Activated T-cell treated with anti-CD3 and anti-CD28 coated beads, Interleukin-2, amount 50 U/mL, for 4 hours (primary cell): ENCODE results near the gene ACSL3. TPM values are rescaled to one million over a fixed set of nuclear protein-coding genes. Genes with fewer than 3 reads are reported as not detected.
"Not testable (repeated sequence)": the region's sequence is repeated elsewhere in the genome, so short reads cannot be mapped to it uniquely, and the experiment has no call there.

Experiments
- ATAC-seq, 2 donors: fragments of 200-7000 bp; cut with Tn5 transposase; one replicate each; pipeline ENCODE4 v1.10.0; 2021
- DNase-seq: peaks from one replicate; pipeline ENCODE4 v3.0.0-alpha.2; 2020
- H3K27me3 Mint-ChIP-seq: one replicate; pipeline ENCODE4 v1.8.0; 2021; ENCODE audit warnings: low read depth, mixed read lengths
- H3K36me3 Mint-ChIP-seq: one replicate; pipeline ENCODE4 v1.8.0; 2022; ENCODE audit warnings: mixed read lengths; ENCODE audit not compliant: insufficient read depth
- H3K4me1 Mint-ChIP-seq: one replicate; pipeline ENCODE4 v1.8.0; 2021; ENCODE audit warnings: low read depth, mixed read lengths
- H3K4me3 Mint-ChIP-seq: one replicate; pipeline ENCODE4 v1.8.0; 2021; ENCODE audit warnings: mild to moderate bottlenecking, moderate library complexity, mixed read lengths
- H3K9me3 Mint-ChIP-seq: one replicate; pipeline ENCODE4 v1.8.0; 2021; ENCODE audit warnings: mixed read lengths
- total RNA-seq, 3 donors: library from RNA; stranded (reverse); gene quantifications; one replicate each; pipeline ENCODE4 v1.2.1, GENCODE V29; 2021

Gene ACSL3
- total RNA-seq, 3 donors from 2014 or later, result 29.9 to 36.6 (median 33.7) TPM

DNA sequence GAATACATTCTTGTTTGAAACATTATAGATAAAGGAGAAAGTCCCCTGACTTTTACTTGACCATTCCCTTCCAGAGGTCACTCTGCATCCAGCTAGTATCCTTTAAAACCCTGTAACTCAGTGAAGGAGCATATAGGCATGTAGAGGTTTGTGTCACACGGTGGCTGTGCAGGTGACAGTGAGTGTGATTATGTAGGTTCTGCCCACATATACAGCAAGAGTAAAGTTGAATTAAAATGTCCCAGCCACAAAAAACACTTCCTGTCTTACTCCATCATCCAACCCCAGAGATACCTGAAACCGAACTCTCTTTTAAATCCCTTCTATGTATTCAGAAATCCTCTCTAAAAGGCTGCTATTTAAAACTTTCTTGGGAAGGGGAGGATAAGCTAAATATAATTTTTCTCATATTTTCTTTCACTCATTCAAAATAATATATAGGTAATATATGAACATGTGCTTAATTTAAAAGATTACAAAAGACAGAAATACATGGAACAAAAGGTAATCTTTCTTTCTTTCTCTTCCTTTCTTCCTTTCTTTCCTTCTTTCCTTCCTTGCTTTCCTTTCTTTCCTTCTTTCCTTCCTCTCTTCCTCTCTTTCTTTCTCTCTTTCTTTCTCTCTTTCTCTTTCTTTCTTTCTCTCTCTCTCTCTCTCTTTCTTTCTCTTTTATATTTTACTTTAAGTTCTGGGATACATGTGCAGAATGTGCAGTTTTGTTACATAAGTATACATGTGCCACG, 20.6 kb upstream of the ACSL3 start:
- no peak for ATAC-seq
- Mint-ChIP-seq H3K4me1 (peaks cover 6% of the 10 kb centered on the region), H3K4me3 (no peak overlapping the region), H3K27me3 (peaks cover 19% of the 10 kb centered on the region), H3K9me3 (no peaks in the 10 kb centered on the region), H3K36me3 (no peaks in the 10 kb centered on the region)
- no peak for DNase-seq

DNA sequence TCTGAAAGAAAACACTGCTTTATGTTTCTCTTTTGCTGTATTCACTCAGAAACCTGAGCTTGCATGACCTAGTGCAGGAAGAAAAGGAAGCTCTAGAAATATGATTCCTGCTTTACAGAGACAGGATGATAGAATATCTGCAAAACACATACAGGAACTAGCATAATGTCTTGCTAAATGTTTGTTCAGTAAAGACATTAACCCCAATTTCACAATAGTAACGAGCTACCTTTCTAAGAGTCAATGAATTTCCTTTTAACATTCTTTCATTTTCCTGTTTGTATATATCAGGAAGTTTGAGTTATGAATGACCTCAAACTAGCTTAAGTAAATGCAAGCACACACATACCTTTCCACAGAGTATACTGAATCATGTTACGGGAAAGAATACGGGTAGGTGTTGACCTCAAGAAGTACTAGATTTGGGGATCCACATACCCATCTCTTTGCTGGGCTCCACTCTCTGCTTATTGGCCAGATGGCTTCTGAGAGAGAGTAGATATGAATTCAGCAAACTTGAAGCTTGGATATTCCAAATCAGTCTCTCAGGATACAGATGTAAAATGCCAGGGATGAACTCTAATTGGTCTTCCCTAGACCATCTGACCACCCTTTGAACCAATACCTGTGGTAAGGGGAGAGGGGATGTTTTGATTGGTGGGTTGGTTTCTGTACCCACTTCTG, 18.2 kb upstream of the ACSL3 start:
- H3K4me3 Mint-ChIP-seq, result no peak overlapping the region
- no peaks in the 10 kb centered on the region for H3K9me3 Mint-ChIP-seq
- ATAC-seq, result no peak
- H3K36me3 Mint-ChIP-seq, result no peaks in the 10 kb centered on the region
- H3K4me1 Mint-ChIP-seq, result peaks cover 6% of the 10 kb centered on the region
- no peak for DNase-seq
- peaks cover 18% of the 10 kb centered on the region for H3K27me3 Mint-ChIP-seq

DNA sequence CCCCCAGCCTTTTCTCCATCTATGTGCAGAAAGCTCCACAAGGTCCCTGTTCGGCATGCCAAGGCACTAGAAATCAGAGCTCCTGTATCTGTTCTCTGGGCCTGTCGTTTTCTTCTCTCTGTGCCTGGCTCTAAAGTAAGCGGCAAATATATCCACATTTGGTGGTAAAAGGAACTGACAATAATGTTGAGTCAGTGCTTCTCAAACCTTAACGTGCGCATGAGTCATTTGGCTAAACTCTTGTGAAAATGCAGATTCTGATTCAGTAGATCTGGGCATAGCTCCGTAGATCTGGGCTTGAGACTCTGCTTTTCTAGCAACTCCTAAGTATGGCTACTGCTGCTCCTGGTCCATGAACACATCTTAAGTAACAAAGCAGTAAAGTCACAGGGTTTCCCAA, 16.5 kb upstream of the ACSL3 start:
- no peak for ATAC-seq
- Mint-ChIP-seq H3K4me3 (no peak overlapping the region), H3K4me1 (peaks cover 6% of the 10 kb centered on the region)

DNA sequence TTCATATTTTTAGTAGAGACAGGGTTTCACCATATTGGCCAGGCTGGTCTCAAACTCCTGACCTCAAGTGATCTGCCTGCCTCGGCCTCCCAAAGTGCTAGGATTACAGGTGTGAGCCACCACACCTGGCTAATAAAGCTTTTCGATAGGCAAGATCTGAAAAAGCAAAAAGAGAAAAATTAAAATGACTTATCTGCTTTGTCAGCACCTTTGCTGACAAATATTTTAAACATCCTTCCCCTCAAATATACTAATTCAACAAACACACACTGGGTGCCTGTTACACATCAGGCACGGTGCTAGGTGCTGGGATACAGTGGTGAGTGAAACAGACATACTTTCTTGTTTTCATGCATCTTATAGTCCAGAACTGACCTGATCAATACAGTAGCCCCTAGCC, 15.5 kb upstream of the ACSL3 start:
- not testable (repeated sequence) for DNase-seq, H3K4me1 Mint-ChIP-seq, H3K9me3 Mint-ChIP-seq, ATAC-seq, H3K36me3 Mint-ChIP-seq, H3K4me3 Mint-ChIP-seq
- peaks cover 21% of the 10 kb centered on the region for H3K27me3 Mint-ChIP-seq

More for the DNA sequence above, 16.5 kb upstream of the ACSL3 start:
- H3K27me3 Mint-ChIP-seq, result peaks cover 18% of the 10 kb centered on the region
- DNase-seq, result no peak
- no peaks in the 10 kb centered on the region for H3K36me3 Mint-ChIP-seq
- H3K9me3 Mint-ChIP-seq, result no peaks in the 10 kb centered on the region

DNA sequence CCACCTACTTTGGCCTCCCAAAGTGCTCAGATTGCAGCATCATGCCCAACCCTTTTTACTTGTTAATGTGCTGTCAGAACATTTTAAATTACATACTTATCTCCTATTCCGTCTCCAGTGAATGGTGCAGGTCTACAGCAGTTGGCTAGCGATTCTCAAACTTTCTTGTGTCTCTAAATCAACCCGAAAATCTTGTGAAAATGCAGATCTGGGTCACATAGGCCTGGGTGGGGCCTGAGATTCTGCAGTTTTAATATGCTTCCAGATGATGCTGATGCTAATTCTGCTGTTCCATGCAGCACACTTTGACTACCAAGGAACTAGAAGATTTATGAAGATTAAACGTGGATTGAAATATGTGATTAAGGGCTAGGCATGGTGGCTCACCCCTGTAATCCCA, 14.8 kb upstream of the ACSL3 start:
- H3K36me3 Mint-ChIP-seq, result no peaks in the 10 kb centered on the region
- H3K4me1 Mint-ChIP-seq, result no peaks in the 10 kb centered on the region
- no peak overlapping the region for H3K4me3 Mint-ChIP-seq
- DNase-seq (no peak), ATAC-seq (no peak)
- H3K27me3 Mint-ChIP-seq, result peaks cover 16% of the 10 kb centered on the region
- no peaks in the 10 kb centered on the region for H3K9me3 Mint-ChIP-seq

DNA sequence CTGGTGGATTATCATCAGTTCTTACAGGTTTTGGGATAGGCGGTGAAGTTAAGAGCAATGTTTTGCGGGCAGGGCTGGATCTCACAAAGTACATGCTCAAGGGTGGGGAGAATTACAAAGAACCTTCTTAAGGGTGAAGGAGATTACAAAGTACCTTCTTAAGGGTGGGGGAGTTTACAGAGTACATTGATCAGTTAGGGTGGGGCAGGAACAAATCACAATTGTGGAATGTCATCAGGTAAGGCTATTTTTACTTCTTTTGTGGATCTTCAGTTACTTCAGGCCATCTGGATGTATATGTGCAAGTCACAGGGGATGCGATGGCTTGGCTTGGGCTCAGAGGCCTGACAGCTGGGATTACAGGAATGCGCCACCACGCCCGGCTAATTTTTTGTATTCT, 12.8 kb upstream of the ACSL3 start:
- H3K4me1 Mint-ChIP-seq, ATAC-seq, H3K4me3 Mint-ChIP-seq, DNase-seq, H3K9me3 Mint-ChIP-seq, H3K36me3 Mint-ChIP-seq: not testable (repeated sequence)
- H3K27me3 Mint-ChIP-seq, result peaks cover 14% of the 10 kb centered on the region

DNA sequence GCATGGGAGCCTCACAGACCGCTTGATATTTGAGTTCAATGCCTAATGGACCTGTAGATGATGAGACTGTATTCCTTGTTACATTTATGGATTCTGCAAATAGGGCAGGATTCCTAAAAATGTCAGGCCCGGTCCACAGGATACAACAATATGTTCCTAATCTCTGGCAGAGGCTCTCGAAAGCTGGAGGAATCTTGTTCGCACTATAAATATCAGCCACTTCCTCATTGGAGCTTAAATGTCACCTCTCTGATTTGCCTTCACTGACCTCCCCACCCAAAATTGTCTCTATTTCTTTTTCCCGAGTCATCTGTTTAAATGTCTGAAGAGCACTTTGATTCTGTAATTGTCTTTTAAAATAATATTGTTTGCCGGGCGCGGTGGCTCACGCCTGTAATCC, 12.0 kb upstream of the ACSL3 start:
- DNase-seq (no peak), ATAC-seq (no peak)
- Mint-ChIP-seq H3K36me3 (no peaks in the 10 kb centered on the region), H3K4me1 (no peaks in the 10 kb centered on the region), H3K4me3 (no peak overlapping the region), H3K9me3 (no peaks in the 10 kb centered on the region), H3K27me3 (peaks cover 10% of the 10 kb centered on the region)

DNA sequence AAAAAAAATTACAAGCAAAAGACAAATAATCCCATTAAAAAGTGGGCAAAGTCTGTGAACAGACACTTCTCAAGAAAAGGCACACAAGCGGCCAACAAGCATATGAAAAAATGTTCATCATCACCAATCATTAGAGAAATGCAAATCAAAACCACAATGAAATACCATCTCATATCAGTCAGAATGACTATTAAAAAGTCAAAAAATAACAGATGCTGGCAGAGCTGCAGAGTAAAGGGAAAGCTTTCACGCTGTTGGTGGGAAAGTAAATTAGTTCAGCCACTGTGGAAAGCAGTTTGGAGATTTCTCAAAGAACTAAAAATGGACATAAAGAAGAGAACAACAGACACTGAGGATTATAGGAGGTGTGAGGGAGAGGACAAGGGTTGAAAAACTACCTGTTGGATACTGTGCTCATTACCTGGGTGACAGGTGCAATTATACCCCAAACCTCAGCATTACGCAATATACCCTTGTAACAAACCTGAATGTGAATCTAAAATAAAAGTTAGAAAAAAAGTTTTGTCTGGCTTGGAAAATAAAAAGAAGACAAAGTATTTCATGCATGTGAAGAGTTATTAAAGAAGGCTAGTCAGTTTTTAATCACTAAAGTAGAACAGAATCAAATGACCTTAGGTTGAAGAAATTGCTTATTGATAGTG, 8.7 kb upstream of the ACSL3 start:
- DNase-seq (no peak), ATAC-seq (no peak)
- peaks cover 4% of the 10 kb centered on the region for H3K27me3 Mint-ChIP-seq
- no peaks in the 10 kb centered on the region for H3K4me1 Mint-ChIP-seq
- H3K4me3 Mint-ChIP-seq, result no peak overlapping the region
- no peaks in the 10 kb centered on the region for H3K9me3 Mint-ChIP-seq
- no peaks in the 10 kb centered on the region for H3K36me3 Mint-ChIP-seq

DNA sequence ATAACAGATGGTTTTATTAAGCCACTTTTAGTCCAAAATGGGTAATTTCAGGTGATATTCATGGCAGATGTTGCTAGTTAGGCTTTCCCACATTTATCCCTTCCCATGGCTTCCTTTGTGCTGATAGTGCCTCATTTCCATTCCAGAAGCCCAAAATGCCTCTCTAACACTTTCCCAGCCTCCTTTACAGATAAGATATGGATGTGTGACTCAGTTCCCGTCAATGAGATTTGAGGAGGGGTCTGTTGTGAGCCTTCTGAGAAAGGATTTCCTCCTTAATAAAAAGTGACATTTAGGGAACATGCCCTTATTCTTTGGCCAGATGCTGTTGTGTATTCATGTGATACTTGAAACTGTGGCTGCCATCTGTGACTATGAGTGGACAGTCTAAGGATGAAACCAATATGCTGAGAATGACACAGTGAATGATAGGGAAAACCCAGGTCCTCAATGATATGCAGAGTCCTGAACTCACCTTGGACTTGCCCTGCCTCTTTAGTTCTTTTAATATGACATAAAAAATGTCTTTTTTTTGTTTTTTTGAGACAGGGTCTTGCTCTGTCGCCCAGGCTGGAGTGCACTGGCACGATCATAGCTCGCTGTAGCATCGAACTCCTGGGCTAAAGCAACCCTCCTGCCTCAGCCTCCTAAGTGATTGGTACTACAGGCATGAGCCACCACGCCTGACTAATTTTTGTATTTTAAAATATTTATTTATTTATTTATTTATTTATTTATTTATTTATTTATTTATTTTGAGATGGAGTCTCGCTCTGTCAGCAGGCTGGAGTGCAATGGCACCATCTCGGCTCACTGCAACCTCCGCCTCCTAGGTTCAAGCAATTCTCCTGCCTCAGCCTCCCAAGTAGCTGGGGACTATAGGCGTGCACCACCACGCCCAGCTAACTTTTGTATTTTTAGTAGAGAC, 5.8 kb upstream of the ACSL3 start:
- H3K4me3 Mint-ChIP-seq, result no peak overlapping the region
- ATAC-seq, result no peak

DNA sequence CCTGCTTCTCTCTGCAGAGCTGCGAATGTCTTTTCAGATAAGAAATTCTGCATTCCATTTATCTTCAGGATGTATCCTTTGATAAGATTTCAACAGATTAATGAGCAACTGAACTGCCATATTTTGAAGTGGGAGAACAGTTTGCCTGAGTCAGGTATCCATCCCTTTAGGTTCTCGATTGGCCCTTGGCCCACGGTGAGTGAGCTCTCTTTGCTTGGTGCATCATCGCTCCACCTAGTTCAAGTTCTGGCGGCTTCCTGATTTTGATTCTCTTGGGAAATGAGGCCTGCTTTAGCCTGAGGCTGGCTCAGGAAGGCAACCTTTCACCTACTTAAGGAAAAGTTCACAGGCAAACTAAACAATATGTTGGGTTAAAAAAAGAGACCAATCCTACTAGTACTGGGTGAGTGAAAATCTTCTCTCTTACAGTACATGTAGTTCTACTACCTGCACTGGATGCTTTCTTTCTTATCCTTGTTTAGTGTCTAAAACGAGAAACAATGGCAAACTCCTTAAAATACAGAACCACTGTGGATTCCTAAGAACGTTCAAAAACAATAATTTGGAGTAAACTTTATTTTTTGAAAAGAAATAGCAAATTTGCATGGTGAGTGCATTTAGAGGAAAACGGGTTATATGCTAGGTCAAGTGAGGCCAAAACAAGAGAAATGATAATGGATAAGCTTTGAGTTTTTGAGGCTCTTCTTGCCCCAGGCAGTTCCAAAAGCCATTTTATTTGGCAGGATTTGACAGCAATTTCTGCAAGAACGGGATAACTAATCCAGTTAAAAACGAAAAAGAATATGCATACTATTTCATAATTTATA, 837 bp upstream of the ACSL3 start:
- Mint-ChIP-seq H3K4me1 (peaks cover 1% of the 10 kb centered on the region), H3K27me3 (no peaks in the 10 kb centered on the region), H3K4me3 (peak overlapping the region; percentile 81), H3K36me3 (no peaks in the 10 kb centered on the region), H3K9me3 (no peaks in the 10 kb centered on the region)
- ATAC-seq (no peak), DNase-seq (no peak)

More for the DNA sequence above, 5.8 kb upstream of the ACSL3 start:
- Mint-ChIP-seq H3K9me3 (no peaks in the 10 kb centered on the region), H3K4me1 (no peaks in the 10 kb centered on the region), H3K27me3 (peaks cover under 1% of the 10 kb centered on the region), H3K36me3 (no peaks in the 10 kb centered on the region)
- no peak for DNase-seq

DNA sequence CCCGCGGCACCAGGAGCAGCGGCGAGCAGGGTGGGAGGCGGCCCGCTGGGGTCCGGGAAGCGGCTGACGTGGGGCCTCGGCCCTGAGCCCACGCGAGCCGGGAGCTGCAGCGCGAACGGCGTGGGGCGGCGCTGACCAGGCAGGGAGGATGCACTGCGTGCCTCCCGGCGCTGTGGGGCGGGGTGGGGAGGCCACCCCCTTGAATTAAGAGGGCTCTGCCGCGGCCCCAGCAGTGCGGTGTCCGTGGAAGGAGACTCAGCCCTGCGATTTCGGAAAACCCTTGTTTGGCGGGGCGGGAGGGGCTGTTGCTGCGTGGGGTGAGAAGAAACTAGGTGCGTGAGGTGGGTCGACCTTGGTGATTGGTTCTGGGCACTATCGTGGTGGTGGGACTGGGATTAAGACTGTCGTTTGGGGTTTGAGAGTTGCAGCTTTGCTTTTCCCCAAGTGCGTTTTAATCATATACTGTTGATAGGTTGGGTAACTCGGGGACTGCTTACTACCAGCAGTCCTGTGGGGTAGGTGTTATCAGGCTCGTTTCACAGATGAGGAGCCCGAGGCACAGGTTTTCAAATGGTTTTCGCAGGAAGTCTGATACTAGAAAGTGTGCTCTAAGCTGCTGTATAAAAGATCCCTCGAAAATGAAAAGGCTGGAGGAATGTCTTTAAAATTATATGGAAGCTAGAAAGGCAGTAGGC, 722 bp downstream of the ACSL3 start:
- H3K4me3 Mint-ChIP-seq, result no peak overlapping the region
- ATAC-seq (peak; percentile 51 to 58), DNase-seq (peak; percentile 9)
- no peaks in the 10 kb centered on the region for H3K27me3 Mint-ChIP-seq
- H3K9me3 Mint-ChIP-seq, result no peaks in the 10 kb centered on the region
- no peaks in the 10 kb centered on the region for H3K36me3 Mint-ChIP-seq
- peaks cover 13% of the 10 kb centered on the region for H3K4me1 Mint-ChIP-seq

DNA sequence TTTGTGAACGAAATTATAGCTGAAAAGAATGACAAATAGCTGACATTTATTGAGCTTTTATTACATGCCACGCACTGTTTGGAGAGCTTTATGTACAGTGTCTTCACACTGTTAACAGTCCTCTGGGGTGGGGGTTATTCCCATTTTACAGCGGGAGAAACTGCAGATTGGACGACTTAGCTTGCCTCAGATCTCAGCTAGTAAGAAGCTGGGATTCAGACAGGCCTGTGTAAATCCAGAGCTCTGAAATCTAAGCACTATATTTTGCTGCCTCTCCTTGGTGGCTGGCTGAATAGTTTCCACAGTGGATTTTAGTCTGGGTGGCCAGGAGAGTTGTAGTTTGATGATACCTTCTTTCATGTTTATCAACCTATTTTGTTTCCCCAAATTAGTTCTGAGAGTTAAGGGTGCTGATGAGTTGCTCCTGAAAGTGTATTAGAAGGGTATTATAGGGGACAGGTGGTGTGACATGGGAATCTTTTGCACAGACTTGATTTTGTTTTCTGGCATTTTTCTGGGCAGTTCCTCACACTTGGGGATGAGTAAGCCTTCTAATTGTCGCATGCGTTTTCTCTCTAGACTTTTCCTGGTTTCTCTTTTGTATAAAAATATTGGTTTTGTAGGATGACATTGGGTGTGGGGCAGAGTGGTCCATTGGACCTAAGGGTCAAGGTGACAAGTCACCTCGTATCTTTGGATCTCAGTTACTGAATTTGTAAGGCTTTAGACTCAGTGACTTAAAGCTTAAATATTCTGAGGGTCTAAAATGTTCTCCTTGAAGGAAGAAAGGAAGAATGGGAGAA, 1.5 kb downstream of the ACSL3 start:
- DNase-seq (no peak), ATAC-seq (no peak)
- no peaks in the 10 kb centered on the region for H3K36me3 Mint-ChIP-seq
- H3K9me3 Mint-ChIP-seq, result no peaks in the 10 kb centered on the region
- no peaks in the 10 kb centered on the region for H3K27me3 Mint-ChIP-seq
- H3K4me3 Mint-ChIP-seq, result no peak overlapping the region
- peaks cover 16% of the 10 kb centered on the region for H3K4me1 Mint-ChIP-seq
